KOPT-K1 (cell line): ENCODE data around the gene SPAG8.

Experiments used
- H3K27ac ChIP-seq: fragments of 200-600 bp; sonication (generic); 2 replicates; pipeline ENCODE4 v1.5.1; 2016; ENCODE audit warnings: antibody characterized with exemption, mild to moderate bottlenecking, low read depth, low read length; ENCODE audit not compliant: poor library complexity, severe bottlenecking
- H3K36me3 ChIP-seq: fragments of 200-600 bp; sonication (generic); 2 replicates; pipeline ENCODE4 v1.5.1; 2017; ENCODE audit warnings: antibody characterized with exemption, mild to moderate bottlenecking, low read length, moderate library complexity; ENCODE audit not compliant: insufficient read depth
- H3K9me3 ChIP-seq: fragments of 200-600 bp; sonication (generic); 2 replicates; pipeline ENCODE4 v1.5.1; 2017; ENCODE audit warnings: antibody characterized with exemption, low read length, mild to moderate bottlenecking; ENCODE audit not compliant: insufficient read depth, poor library complexity, severe bottlenecking

Gene SPAG8

DNA sequence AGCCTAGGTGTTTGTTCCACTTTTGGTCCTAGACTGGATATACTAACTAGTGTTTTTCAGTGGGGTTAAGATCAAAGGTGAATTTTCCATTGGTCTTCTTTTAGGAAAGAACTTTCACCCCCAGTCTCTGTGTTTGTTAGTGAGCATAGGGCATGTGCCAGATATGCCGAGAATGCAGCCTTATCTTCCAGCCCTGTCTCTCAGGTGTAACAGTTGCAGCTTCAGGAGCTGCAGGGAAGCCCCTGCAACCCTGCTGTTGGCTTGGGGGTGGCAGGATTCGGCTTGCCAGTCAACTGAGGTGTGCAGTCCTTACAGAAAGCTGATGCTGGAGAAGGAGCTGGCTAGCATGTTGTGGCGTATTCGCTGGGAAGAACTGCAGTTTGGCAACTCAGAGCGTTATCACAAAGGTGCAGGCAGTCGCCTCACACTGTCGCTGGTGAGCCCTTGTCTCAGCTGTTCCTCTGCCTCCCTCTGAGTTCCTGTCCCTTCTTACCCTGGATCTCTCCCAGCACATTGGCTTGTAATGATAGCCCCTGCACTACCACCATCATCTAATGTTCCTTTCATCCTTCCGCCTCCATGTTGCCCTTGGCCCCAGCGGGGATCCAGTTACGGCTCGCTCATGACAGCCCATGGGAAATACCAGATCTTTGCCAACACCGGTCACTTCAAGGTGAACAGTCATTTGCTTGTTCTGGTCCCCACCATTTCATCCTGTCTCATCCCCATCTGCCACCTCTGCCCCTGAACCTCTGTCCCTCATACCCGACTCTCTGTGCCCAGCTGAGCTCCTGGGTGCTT lies 10.5 kb downstream of the SPAG8 start:
- Histone ChIP-seq H3K9me3 (no peaks in the 10 kb centered on the region), H3K27ac (no peak overlapping the region), H3K36me3 (peaks cover 13% of the 10 kb centered on the region)

GRCh38 chr9:35800530-35800929 lies 11.5 kb downstream of the SPAG8 start:
- Histone ChIP-seq H3K36me3 (peaks cover 7% of the 10 kb centered on the region), H3K9me3 (no peaks in the 10 kb centered on the region), H3K27ac (no peak overlapping the region)

DNA sequence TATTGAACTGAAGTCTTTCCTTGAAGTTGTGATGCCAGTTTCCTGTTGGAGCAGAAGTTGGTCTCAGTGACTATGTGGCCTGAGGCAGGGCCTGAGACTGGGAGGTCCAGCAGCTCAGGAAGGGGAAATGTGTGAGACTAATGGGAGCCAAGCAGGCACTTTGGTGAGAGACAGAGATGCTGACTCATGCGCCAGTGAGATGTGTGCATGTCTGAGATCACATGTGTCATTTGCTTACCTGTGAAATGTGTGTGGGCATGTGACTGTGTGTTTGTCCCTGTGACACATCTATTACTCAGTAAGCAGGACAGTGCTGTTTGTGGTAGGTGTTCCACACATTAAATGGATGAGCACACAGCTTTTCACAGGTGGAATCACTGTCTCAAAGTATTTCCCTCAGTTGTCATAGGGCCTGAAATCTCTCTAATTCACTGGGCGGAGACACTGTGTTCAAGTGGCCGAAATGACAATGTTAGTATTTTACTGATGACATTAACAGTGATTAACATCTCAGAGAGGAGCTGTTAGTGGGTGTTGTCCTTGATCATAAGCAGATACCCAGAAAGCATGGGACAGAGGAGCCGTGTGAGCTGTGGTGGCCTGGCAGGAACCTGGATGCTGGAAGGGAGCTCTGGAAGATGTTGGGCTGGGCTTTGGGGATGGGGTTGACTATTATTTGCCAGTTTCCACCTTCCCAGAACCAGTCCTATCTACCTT lies 13.2 kb downstream of the SPAG8 start:
- Histone ChIP-seq H3K27ac (no peak overlapping the region), H3K9me3 (no peaks in the 10 kb centered on the region), H3K36me3 (peaks cover 6% of the 10 kb centered on the region)

- Histone ChIP-seq H3K36me3 (peaks cover 6% of the 10 kb centered on the region), H3K9me3 (no peaks in the 10 kb centered on the region), H3K27ac (no peak overlapping the region)
Observed at GRCh38 chr9:35797311-35798109, 14.6 kb downstream of the SPAG8 start.

GRCh38 chr9:35795695-35796094 lies 16.4 kb downstream of the SPAG8 start:
- H3K9me3 ChIP-seq: no peaks in the 10 kb centered on the region
- H3K36me3 ChIP-seq: no peaks in the 10 kb centered on the region
- no peak overlapping the region for H3K27ac ChIP-seq

- Histone ChIP-seq H3K9me3 (no peaks in the 10 kb centered on the region), H3K36me3 (no peaks in the 10 kb centered on the region), H3K27ac (no peak overlapping the region)
Observed at GRCh38 chr9:35793461-35793860, 18.6 kb downstream of the SPAG8 start.

DNA sequence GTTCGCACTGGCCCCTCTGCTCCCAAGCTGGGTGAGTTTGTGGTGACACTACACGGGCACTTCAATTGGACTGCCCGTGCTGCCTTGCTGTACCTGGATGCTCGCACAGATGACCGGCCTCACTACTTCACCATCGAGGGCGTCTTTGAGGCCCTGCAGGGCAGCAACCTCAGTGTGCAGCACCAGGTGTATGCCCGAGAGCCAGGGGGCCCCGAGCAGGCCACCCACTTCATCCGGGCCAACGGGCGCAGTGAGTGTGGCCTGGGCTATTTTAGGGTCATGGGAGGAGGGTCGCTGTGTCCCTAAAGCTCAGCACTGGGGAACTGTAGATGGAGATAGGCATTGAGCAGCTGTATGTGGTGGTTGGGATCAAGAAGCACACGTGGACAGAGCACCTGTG lies 19.2 kb downstream of the SPAG8 start:
- Histone ChIP-seq H3K9me3 (no peaks in the 10 kb centered on the region), H3K27ac (no peak overlapping the region), H3K36me3 (no peaks in the 10 kb centered on the region)

DNA sequence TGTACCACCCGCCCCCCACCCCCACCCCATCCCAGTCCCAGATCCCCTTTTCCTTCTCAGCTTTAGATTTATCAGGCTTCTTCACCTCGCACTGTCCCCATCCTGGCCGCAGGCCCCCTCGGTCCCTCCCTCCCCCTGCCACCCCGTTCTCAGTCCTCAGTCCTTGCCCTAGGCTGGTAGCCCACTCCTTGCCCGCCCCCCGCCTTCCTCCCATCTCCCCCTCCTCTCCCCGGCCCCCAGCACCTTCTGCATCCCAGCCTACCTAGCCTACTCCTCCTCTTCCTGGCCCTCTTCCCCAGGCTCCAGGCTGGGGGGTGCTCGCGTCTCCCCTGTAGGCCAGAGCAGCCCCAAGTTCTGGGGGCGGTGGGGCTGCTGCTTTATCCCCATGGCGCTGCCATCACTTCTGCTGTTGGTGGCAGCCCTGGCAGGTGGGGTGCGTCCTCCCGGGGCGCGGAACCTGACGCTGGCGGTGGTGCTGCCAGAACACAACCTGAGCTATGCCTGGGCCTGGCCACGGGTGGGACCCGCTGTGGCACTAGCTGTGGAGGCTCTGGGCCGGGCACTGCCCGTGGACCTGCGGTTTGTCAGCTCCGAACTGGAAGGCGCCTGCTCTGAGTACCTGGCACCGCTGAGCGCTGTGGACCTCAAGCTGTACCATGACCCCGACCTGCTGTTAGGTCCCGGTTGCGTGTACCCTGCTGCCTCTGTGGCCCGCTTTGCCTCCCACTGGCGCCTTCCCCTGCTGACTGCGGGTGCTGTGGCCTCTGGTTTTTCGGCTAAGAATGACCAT lies 19.8 kb downstream of the SPAG8 start:
- Histone ChIP-seq H3K36me3 (no peaks in the 10 kb centered on the region; the same call in 1 of the 2 replicates), H3K27ac (no peak overlapping the region)

GRCh38 chr9:35791297-35791921 lies 20.7 kb downstream of the SPAG8 start, which contains the start of gene NPR2:
Gene NPR2 (plus strand): TSS chr9:35791591. CDS start chr9:35792409, 818 bp downstream.
- Histone ChIP-seq H3K36me3 (no peaks in the 10 kb centered on the region; the same call in 1 of the 2 replicates), H3K9me3 (no peaks in the 10 kb centered on the region), H3K27ac (no peak within 1 kb of the TSS)

More for the DNA sequence above, 19.8 kb downstream of the SPAG8 start:
- H3K9me3 ChIP-seq: no peaks in the 10 kb centered on the region

DNA sequence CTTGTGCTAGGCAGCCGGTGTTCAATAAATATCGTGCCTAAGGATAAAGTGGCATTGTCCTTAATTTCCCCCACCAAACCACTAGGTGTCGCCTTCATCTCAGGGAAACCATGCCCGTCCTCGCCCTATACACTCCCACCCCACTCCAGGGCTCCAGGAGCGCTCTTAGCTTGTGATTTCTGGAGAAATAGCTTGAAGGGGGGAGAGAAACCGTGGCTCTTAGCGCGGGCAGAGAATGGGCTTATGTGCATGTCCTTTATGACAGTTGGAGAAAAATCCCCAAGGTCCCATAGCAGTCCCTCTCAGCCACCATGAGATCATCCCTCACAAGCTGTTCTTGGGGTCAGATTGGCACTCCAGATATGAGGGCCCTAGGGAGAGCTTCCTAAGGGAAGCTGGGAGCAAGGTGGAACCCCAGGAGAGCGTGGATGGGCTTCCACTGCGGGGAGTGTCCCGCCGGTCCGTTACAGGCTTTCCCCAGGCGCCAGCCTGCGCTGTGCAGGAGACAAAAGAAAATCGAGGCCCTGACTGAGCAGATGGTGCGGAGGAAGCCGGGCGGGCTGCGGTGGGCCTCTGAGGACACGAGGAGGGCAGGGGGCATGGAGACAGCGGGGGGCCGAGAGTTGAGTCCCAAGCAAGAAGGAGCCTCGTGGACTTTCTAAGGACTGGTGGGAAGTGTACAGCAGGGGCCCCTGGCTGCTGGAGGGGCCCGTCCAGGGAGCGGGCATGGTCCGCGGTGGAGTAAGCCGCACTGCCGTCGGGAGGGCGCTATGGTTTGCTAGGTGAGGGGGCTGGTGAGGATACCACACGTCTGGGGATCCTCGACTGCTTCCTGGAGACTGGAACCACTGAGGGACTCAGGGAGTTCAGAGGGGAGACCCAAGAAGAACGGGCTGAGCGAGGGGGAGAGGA lies 21.4 kb downstream of the SPAG8 start:
- Histone ChIP-seq H3K9me3 (no peaks in the 10 kb centered on the region), H3K36me3 (no peaks in the 10 kb centered on the region; the same call in 1 of the 2 replicates), H3K27ac (no peak overlapping the region)

GRCh38 chr9:35790025-35790384 lies 22.1 kb downstream of the SPAG8 start:
- no peaks in the 10 kb centered on the region; the same call in 1 of the 2 replicates for H3K36me3 ChIP-seq
- H3K9me3 ChIP-seq: no peaks in the 10 kb centered on the region
- no peak overlapping the region for H3K27ac ChIP-seq

DNA sequence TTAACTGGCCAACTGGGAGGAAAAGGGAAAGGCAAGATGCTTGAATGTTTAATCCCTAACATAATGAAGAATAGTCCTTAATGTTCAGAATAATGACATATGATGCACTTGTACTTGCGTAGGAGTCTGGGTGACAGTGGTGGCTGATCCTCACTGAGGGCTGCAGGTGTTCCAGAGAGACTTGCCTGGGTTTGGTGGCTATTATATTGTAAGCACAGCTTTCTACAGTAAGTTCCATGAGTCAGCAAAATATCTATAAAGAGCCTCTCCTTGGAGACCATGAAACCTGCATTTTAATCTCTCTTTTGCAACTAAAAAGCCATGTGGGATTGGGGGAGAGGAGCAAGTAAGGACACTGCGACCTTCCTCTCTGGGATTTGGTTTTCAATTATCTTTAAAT lies 22.5 kb downstream of the SPAG8 start:
- Histone ChIP-seq H3K27ac (no peak overlapping the region), H3K36me3 (no peaks in the 10 kb centered on the region; the same call in 1 of the 2 replicates), H3K9me3 (no peaks in the 10 kb centered on the region)

GRCh38 chr9:35783418-35783817 lies 28.6 kb downstream of the SPAG8 start:
- Histone ChIP-seq H3K27ac (no peak overlapping the region), H3K36me3 (no peaks in the 10 kb centered on the region; the same call in 1 of the 2 replicates), H3K9me3 (no peaks in the 10 kb centered on the region)
